GM21576 (cell line): ENCODE measurements around the gene MST1.
"Not testable (repeated sequence)": the region's sequence is repeated elsewhere in the genome, so short reads cannot be mapped to it uniquely, and the experiment has no call there.

Source experiments
- ATAC-seq: cut with Tn5 transposase; IDR thresholded peaks from one replicate; pipeline ENCODE4 v1.9.1; 2021; ENCODE audit warnings: mild to moderate bottlenecking, moderate library complexity; ENCODE audit not compliant: unreplicated experiment

MST1 gene

DNA sequence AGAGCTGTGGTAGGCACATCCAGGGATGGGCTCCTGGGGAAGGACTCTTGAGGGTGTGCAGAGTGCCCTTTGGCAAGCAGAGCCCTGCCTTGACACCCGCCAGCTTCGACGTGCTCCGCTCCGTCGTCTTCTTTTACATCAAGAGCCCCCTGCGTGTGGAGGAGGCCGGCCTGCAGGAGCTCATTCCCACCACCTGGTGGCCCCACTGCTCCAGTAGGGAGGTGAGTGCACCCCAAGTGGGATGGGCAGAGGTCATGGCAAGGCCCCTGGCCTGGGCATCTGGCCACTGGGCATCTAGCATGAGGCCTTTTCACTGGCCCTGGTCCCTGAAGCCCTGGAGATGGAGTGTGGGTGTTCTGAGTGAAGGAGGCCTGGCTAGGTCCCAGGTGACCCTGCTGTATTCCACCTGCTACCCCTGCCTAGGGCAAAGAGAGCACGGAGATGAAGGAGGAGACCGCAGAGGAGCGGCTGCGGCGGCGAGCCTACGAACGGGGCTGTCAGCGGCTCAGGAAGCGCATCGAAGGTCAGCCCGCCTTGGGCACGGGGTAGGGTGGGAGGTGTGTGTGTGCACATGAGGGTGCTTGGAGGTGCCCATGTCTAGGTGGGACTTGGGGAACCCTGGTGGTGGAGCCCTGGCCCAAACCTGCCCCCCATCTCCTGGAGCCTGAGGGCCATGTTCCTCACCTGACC is 12.3 kb upstream of the MST1 start:
- no peak for ATAC-seq

DNA sequence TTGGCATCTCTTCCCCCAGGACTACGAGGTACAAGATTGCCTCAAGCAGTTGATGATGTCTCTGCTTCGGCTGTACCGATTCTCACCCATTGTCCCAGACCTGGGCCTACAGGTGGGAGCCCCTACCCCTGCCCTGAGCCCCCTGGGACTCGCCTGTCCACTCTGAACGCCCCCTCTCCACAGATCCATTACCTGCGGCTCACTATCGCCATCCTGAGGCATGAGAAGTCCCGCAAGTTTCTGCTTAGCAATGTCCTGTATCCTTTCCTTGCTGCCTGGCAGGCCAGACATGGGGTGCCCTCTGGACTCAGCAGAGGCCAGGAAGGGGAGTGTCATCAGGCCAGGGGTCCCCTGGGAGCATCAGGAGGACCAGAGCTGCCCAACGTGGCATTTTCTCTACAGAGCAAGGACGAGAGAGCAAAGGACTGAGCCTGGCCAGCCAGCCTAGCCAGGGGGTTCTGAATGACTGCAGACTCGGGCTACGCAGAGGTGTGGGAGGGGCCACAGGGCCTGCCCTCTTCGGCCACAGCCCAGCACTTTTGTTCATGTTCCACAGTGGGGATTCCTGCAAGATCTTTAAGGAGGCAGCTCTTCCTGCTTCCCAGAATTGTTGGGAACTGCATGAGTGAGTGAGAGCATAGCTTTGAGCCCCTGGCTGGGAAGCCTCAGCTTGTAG is 11.3 kb upstream of the MST1 start:
- ATAC-seq, result no peak

DNA sequence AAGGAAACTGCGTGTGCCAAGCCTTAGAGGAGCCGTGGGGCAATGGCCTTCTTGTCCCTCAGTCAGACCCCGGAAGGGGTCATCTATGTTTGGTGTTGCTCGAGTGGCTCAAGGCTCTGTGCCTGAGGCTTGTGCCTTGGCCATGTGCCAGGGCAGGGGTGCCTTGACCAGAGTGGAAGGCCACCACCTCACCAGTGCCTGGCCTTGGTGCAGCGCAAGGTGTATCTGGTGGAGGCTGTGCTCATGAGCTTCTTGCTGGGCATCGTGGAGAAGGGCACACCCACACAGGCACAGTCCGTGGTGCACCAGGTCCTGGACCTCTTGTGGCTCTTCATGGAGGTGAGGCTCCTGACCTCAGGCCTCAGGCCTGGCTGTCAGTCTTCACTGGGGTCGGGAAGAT is 10.7 kb upstream of the MST1 start:
- ATAC-seq, result no peak

DNA sequence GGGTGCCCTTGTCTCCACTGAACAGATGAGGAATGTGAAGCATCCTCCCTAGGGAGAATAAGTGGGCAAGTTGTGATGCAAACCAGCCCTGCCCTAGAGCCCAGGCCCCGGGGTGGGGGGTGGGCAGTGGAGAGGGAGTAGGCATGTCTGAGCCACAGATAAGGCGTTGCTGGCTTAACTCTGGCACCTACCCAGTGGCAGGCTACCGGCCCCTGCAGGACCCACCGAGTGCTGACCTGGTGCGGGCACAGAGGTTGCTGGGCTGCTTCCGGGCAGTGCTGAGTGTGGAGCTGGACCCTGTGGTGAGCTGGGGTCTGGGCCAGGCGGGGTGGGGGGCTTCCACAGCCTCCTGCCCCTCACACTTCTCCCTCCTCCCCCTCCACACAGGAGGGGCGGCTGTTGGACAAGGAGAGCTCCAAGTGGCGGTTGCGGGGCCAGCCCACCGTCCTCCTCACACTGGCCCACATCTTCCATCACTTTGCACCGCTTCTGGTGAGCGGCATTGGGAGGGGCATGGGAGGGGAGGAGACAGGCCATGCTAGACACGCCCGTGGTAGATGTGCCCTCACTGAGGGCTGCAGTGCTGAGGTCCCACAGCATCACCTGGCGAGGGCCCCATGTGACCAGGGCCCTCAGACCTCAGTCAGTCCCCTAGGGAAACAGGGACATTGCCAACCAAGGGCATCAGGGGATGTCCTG is 10.2 kb upstream of the MST1 start:
- no peak for ATAC-seq

DNA sequence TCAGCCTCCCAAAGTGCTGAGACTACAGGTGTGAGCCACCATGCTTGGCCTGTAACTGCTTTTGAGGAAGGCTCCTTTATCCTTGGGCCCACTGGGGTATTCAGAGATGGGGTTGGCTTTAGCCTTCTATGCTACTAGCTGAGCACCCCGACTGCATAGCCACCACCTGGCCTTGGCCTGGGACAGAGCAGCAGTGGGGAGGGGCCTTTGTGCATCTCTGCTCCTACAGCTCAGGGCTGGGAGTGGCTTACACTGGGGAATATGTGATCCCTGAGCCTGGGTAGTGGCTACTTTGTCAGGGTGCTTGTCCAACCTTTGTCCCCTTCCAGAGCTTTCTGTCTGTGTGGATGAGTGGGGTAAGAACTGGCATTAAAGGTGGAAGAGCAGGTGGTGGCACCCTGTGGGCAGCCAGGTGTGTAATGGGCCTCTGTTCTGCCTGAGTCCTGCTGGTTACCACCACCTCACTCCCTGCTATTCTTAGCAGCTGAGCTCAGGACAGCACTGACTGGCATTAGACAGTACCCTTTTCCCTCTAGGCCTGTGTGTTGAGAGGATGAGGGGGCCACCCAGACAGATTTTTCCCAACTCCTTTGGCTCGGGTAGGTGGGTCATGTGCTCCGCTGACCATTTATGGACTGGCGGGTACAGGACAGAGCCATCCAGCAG is 6.2 kb upstream of the MST1 start:
- not testable (repeated sequence) for ATAC-seq

DNA sequence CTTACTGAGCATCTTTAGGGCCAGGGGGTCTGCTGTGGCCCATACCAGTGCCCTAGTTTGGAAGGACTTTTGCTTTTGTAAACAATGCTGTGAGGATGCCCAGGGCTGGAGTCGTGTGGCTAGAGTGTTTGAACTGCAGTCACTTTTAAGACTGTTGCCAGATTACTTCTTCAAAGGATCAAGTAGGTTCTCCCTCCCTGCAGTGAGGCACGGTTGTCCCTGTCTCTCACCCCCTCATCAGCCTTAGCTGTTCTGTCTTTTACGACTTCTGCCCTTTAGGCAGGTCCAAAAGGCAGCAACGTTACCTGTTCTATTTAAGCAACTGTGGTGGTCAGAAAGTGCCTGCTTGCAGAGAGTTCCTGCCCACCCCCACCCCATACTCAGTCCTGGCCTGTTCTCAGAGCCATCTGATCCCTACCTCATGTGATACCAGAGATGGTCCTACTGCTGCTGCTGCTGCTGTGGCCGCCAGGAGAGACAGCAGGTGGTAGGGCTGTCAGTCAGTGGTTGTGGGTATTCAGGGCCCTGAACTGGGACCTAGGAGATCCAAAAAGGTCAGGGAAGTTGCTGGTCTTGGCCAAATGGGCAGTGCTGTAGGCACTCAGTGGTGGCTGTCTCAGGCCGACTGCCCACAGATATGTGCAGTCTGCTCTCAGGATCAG is 5.3 kb upstream of the MST1 start:
- ATAC-seq, result not testable (repeated sequence)

DNA sequence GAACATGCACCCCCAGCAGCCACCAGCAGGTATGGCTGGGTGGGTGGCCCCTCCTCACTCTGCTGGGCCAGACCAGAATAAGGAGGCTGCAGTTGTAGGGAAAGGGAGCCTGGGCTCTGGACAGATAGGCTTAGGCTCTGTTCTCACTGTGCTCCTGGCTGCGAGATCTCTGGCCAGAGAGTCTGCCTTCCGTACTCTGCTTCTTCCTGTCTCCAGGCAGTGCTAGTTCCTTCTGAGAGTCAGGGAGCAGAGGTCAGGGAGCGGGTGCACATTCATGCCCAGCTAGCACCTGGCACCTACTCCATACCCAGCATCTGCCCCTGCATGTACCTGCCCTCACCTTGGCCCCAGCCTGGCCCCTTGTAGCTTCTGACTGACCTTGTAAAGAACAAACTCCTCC is 2.2 kb upstream of the MST1 start:
- ATAC-seq, result not testable (repeated sequence)

DNA sequence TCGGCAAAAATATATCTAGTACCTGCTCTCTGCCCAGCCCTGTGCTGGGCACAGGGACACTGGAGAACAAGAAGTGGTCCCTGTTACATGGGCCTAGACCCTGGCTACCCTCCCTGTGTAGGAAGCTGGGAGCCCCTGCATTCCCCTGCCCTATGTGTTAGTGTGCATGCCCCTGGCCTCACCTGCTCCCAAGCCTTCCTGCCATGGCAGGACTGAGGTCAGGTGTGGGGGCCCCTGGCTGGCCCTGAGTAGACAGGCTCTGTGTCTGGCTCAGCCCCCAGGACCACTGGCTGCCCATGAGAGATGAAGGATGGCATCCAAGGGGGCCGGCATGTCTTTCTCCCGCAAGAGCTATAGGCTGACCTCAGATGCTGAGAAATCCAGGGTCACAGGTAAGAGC is 1.6 kb upstream of the MST1 start:
- ATAC-seq, result not testable (repeated sequence)

DNA sequence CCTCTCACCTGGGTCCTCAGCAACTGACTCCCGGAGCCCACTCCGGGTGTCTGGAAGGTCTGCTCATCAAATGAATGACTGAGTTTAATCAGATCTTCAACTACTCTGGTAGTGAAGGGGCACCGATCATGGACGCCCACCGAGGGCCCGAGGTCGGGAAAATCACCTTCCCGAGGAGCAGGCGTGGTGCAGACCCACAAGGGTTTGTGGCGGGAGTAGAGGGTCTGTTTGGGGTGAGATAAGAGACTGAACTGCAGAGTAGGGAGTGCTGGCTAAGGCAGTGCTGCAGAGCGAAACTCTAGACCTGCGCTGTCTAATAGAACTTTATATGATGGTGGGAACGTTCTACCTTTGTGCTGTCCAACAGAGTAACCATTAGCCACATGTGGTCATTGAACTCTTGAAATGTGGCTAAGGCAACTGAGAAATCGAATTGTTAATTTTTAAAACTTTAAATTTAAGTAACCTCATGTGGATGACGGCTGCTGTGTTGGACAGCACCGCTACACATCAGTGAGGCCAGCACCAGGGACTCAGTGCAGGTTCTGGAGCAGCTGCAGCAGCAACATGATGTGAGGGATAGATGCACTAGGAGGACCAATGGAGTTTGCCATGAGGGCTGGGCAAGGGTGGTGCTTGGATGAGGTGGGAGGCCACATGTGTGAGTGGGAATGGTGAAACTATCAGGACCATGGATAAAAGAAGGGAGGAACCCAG is 792 bp upstream of the MST1 start:
- ATAC-seq, result not testable (repeated sequence)

DNA sequence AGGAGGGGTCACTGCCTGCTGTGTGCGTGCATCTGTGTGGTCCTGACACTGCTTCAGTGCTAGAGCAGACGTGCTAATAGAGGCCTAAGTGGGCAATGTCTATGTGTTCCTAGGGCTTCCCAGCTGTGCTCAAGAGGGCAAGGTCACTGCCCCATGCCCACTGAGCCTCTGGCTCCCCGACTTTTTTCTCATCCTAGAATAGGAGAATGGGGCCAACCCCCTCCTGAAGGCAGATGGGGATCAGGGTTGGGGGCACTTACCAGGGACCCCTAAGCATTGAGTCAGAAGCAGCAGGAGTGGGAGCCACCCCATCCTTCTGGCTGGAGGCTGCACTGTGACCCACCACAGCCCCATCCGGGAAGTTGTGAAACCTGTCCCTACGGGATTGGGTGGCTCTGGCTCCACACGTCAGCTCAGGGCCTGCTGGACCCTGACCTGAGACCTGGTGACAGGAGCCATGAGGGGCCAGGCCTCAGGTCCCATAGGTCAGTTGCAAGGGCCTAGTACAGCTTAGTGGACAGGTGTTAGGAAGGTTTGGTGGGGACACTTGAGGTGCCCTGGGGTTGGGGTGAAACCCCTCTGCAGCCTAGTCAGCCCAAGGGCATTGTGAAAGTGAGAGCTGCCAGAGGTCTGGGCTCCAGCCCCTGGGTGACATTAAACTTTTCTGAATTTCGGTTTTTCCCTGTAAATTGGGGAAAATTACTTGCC is 782 bp downstream of the MST1 start:
- ATAC-seq, result not testable (repeated sequence)

DNA sequence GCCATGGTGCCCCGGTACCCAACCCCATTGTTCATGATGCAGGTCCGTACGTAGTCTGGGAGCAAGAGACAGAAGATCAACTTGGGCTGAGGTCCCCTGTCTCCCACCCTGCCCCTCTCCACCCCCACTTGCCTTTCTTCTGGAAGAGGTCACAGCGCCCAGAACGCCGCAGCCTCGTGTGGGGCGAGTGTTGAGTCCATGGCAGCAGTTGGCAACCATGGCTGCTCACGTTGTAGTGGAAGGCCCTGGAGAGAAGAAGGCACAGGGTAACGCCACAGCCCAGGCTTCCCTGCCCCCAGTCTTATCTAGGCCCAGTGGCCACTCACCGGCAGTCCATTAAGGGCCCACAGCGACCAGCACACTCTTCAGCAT is 1.9 kb downstream of the MST1 start:
- ATAC-seq, result not testable (repeated sequence)

DNA sequence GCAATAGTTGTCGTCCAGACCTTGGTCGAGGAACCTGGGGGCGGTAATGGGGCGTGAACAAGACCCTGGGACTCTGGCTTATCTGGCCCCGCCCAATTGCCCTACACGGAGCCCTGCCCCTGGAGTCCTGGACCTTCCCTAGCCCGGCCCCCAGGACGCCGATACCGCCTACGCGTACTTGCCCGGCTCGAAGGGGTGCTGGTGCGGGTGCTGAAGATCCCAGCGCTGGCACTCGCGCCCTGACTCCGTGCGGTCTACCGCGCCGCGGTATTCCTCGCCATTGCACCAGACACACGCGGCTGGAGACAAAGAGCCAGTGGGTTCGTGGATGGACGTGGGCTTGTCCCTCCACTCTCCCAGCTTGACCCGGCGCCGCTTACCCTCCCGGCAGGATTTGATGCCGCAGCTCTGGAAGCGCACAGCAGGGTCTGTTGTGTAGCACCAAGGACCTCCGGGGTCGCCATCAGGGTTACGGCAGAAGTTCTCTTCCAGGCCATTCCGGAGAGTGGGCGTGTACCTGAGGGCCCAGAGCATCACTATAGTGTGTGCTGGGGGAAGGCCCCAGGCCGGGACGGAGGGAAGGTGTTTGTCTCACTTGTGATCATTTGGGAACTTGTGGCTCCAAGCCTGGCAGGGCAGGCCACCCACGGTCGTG is 2.4 kb downstream of the MST1 start:
- not testable (repeated sequence) for ATAC-seq

DNA sequence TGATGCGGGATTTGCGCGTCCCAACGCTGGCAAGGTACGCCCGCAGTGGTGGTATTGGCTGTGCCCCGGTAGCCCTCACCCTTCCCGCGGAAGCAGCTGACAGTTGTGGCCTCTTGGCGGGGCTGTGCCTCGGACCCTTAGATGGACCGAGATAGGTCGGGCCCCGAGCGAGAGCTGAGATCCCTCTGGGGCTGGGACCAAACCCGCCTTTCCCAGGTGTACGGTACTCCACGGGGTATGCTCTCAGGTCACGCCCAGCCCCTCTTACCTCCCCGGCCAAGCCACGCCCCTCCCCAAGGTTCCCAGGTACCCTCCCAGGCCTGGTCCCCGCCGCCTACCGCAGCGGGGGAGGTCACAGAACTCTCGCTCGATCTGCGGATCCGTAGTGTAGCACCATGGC is 2.9 kb downstream of the MST1 start:
- ATAC-seq, result not testable (repeated sequence)

DNA sequence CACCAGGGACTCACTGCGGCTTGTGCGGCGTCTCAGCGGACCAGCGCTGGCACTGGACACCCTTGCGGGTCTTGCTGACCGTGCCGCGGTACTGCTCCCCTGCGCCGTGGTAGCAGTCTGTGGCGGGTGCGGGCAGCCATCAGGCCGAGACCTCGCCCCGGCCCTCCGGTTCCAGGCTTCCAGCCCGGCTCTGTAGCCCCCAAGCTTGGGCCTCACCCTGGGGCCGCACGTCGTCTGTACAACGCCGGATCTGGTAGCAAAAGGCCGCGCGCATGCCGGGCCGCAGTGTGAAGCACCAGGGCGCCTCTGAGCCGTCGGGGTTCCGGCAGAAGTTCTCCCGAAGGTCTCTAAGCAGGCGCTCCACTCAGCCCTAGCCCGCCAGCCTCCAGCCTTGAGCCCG is 3.4 kb downstream of the MST1 start:
- ATAC-seq, result not testable (repeated sequence)

DNA sequence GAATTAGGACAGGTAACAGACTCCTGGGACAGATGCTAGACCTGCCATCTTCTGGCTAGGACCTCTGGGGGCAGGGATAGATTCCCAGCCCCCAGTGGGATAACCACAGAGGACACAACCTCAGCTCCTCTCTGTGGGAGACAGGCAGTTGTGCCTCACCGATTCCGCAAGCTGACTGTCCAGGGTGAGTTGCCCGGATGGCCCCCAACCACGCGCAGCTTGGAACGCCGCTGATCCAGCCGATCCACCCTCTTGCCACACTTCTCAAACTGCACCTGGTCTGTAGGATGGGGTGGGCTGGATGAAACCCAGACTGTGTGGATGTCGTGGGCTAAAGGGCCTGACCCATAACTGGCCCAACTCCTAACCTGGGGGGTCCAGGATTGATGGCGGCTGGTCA is 4.2 kb downstream of the MST1 start:
- ATAC-seq, result not testable (repeated sequence)

DNA sequence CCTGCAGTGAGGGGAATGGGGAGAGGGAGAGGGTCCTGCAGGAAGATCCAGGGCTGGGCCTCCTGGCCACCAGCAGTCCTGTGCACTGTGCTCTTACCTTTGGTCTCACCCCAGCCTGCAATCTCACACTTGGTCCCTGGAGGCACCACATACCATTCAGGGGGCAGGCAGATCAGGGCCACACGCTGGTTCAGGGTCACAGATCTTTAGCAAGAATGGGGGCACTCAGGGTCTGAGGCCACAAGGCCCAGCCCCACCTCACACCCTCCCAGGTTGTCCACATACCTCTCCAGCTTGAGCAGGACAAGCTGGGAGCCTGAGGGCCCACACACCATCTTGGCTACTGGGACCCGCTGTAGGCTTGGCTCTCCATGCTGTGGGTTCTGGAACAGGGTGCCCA is 4.8 kb downstream of the MST1 start:
- not testable (repeated sequence) for ATAC-seq

DNA sequence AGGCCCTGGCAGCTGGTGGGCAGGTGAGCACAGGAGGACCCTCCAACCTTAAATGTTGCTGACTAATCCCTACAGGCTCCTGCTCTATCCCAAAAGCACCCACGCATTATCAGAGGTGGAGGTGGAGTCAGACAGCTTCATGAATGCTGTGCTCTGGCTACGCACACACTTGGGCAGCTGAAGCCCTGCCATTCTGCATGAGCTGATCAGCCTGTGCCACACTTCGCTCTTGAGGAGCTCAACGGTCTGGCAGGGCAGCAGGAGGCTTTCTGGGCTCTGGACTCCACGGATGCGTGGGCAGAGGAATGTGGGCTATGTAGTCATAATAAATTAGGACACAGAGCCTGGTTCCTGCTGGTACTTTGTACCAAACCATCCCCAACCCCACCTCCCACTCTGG is 6.1 kb downstream of the MST1 start:
- ATAC-seq, result no peak

DNA sequence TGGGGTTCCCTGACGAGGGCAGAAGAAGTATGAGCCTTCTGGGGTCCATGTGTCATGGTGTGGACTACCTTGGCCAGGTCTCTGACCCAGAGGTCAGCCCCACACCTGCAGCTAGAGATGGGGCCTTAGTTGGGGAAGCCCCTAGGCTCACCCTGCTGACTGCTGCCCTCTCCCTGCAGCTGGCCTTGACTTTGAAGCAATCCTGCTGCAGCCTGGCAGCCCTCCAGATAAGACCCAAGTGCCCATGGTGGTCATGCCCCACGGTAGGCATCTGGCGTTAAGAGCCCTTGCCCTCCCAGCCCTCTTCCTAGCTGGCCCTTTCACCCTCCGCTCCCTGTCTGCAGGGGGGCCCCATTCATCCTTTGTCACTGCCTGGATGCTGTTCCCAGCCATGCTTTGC is 7.7 kb downstream of the MST1 start:
- no peak for ATAC-seq

DNA sequence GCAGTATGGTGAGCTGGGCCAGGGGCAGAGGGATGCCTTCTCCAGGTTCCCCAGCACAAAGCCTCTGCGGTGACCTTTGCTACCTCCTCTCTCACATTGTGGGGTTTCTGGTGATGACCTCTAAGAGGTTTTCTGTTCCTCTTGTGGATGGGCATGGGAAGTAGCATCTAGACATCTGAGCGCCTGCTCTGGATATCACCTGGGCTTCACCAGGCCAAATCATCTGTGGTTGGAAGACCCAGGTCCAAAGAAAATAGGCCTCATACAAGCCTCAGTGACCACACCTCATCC is 8.1 kb downstream of the MST1 start:
- no peak for ATAC-seq
